HG02885 (cell line): ENCODE results near the gene KRTAP4-1.
"Not testable (repeated sequence)": the region's sequence is repeated elsewhere in the genome, so short reads cannot be mapped to it uniquely, and the experiment has no call there.

ENCODE experiments used
- ATAC-seq: cut with Tn5 transposase; IDR thresholded peaks from one replicate; pipeline ENCODE4 v1.9.1; 2021; ENCODE audit warnings: mild to moderate bottlenecking; ENCODE audit not compliant: unreplicated experiment, poor library complexity

Gene KRTAP4-1

GRCh38 chr17:41176744-41177387, 7.8 kb downstream of the KRTAP4-1 start:
- no peak for ATAC-seq

- no peak for ATAC-seq
Observed at GRCh38 chr17:41171886-41172285, 12.8 kb downstream of the KRTAP4-1 start.

GRCh38 chr17:41168121-41168520, 16.6 kb downstream of the KRTAP4-1 start, which contains the start of gene KRTAP4-3:
Gene KRTAP4-3 (minus strand): TSS chr17:41168221. CDS start chr17:41168172, 49 bp downstream.
- no peak for ATAC-seq

- no peak for ATAC-seq
Observed at GRCh38 chr17:41167561-41167960, 17.1 kb downstream of the KRTAP4-1 start.

GRCh38 chr17:41163828-41164227, 20.9 kb downstream of the KRTAP4-1 start:
- ATAC-seq = no peak

GRCh38 chr17:41160648-41161047, 24.1 kb downstream of the KRTAP4-1 start, which contains the start of gene KRTAP4-4:
Gene KRTAP4-4 (minus strand): TSS chr17:41160748. CDS start chr17:41160691, 57 bp downstream.
- ATAC-seq = no peak

GRCh38 chr17:41160190-41160589, 24.5 kb downstream of the KRTAP4-1 start:
- ATAC-seq = not testable (repeated sequence)

- no peak for ATAC-seq
Observed at GRCh38 chr17:41153856-41154255, 30.9 kb downstream of the KRTAP4-1 start.

- ATAC-seq = no peak
Observed at GRCh38 chr17:41151525-41151924, 33.2 kb downstream of the KRTAP4-1 start.

GRCh38 chr17:41150026-41150425, 34.7 kb downstream of the KRTAP4-1 start:
- ATAC-seq = no peak

- ATAC-seq = no peak
Observed at GRCh38 chr17:41149652-41149985, 35.1 kb downstream of the KRTAP4-1 start, which contains the start of gene KRTAP4-5. Gene KRTAP4-5 (minus strand): TSS chr17:41149825. CDS start chr17:41149767, 58 bp downstream.

GRCh38 chr17:41148971-41149651, 35.6 kb downstream of the KRTAP4-1 start:
- ATAC-seq = not testable (repeated sequence)

- ATAC-seq = no peak
Observed at GRCh38 chr17:41147531-41148204, 37.0 kb downstream of the KRTAP4-1 start.

- ATAC-seq = no peak
Observed at GRCh38 chr17:41145261-41145660, 39.5 kb downstream of the KRTAP4-1 start.

GRCh38 chr17:41144846-41145245, 39.9 kb downstream of the KRTAP4-1 start:
- ATAC-seq = no peak

GRCh38 chr17:41141361-41141760, 43.4 kb downstream of the KRTAP4-1 start:
- ATAC-seq = no peak

GRCh38 chr17:41140360-41141131, 44.2 kb downstream of the KRTAP4-1 start, which contains the start of gene KRTAP4-6:
Gene KRTAP4-6 (minus strand): TSS chr17:41140544. CDS start chr17:41140487, 57 bp downstream.
- no peak for ATAC-seq

- ATAC-seq = not testable (repeated sequence)
Observed at GRCh38 chr17:41139865-41140264, 44.8 kb downstream of the KRTAP4-1 start.
